ACHN (cell line): ENCODE data around the gene DMTF1.
A peak's percentile ranks its signal among the peaks of the same experiment; 100 is the strongest.

ENCODE experiments used
- DNase-seq: peaks from one replicate; pipeline ENCODE4 v3.0.0-alpha.2; 2015
- in situ Hi-C: cut with HindIII; loops from 2 replicates; pipeline ENCODE4 v1.10.0; 2017; ENCODE audit warnings: low sequenced_read_pairs, low pct_ligation_motif_present, low pct_unique_long_range_greater_than_20kb

Gene DMTF1

DNA sequence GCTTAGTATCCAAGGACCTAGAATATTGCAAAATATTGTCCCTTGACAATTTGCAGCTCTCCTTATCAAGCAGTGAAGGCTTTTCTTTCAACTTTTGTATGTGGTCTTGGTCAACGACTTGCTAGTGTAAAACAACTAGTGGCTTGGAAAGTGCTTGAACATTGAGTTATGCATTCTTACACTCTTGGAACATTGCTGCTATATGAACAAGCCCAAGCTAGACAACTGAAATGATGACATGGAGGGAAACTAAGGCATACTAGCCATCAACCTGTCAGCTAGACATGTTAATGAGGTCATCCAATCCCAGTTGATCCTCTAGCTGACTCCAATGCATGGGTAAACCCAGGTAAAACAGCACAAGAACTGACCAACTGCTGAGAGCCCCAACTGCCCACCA is 12.7 kb upstream of the DMTF1 start:
- no peak for DNase-seq
- in situ Hi-C loops: no loop called here

DNA sequence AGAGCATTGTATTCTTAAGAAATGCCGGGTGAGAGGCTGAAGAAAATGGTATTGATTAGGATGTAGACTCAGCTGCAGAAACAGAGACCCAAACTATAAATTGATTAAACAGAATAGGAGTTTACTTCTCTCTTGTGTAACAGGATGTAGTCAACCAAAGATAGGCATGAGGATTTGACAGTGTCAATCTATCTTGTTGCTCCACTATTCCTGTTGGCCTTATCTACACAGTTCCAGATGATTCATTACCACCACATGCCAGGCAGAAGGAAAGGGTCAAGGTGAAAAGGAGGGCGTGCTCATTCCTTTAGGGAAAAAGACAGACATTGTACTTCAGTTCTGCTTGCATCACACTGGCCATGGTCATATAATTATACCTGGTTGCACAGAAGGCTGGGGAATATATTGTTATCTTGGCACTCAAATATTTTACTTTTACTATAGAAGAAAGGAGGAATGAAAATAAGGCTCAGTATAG is 11.9 kb upstream of the DMTF1 start:
- in situ Hi-C loops: no loop called here
- DNase-seq: no peak

DNA sequence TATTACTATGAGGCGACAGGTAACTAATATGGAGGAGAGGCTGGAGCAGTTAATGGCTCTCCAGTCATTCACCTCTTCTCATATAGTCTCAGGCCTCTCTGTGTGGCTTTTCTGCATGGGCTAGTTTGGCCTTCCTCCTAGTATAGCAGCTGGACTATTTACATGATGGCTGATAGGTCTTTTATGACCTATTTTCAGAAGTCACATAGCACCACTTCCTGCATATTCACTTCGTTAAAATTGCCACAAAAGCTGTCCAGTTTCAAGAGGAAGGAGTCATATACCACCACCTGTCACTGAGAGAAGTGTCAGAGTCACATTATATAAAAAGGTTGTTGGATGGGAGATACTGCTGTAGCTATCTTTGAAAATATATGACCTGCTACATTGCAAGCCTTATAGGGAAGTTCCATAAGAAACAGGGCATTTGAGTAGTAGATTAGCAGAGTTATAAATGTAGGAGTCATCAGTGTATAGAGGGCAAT is 8.0 kb upstream of the DMTF1 start:
- in situ Hi-C loops: no loop called here
- no peak for DNase-seq

DNA sequence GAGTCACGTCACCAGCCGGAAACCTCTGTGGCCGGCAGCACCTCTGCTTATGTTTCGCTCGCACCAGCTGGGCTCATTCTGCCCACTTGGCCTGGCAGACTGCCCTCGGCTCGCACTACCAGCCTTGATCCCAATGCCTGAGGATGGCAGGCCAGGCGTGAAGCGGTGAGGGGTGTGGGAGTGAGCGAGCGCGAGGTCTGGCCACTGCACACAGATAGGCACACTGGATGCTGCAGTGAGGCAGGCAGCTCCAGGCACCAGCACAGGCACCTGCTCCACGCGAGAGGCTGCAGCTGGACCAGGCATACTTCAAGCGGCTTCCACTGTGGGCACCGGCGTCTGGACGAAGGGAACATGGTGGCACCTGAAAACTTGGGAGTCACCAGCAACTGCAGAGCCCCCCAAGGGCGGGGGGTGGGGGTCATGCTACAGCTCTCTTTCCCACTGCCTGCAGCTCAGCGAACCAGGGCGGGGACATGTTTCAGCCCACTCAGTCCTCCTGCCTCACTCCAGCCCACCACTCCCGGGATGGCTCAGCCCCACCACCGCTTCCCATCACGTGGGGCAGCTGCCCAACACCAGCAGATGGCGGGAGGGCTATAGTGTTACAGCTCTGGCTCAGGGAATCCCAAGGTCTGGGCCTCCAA is 5.4 kb upstream of the DMTF1 start:
- in situ Hi-C loops: no loop called here
- DNase-seq: no peak

DNA sequence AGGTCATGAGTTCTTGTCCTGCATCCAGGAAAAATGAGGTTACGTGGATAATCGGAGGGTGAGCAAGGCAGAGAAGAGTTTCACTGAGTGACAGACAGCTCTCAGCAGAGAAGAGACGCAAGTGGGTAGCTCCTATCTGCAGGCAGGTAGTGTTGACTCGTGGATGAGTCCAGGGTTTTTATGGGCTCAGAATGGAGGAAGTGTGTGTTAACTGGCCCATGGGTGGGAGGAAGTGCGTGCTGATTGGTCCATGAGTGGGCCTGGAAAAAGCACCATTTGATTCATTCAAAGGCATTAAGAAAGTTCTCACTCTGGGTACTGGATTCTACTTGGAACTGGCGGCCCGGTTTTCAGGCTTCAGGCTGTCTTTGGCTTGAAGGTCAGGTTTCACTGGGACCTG is 4.8 kb upstream of the DMTF1 start:
- in situ Hi-C loops: no loop called here

DNA sequence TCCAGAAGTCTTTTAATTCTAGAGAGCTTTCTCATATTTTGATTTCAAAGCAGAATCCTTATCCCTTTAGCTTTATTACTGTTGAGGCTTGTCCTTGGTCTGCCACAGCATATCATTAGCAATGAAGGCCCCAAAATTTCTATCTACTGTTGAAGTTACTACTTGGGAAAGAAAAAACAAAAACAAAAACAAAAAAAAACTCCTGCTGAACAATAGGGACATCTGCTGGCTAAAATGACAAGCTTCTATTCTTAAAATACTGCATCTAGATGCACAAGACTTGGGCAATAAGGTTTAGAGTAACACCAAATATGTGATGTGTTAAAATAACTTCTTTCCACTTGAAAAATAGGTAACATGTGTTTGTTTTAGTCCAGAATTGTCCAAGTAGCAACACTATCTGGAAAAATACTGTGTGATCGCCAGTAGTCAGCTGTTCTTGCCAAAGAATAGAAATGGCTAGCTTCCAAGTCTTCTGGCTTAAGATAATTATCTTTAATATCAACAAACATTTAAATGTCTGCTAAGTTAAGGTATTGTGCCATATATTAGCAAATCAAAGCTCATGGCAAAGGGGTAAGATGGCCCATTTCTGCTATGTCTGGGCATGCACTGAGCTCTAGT is 3.8 kb upstream of the DMTF1 start:
- peak; percentile 59 for DNase-seq
- in situ Hi-C loops: no loop called here

More for the DNA sequence above, 4.8 kb upstream of the DMTF1 start:
- no peak for DNase-seq

DNA sequence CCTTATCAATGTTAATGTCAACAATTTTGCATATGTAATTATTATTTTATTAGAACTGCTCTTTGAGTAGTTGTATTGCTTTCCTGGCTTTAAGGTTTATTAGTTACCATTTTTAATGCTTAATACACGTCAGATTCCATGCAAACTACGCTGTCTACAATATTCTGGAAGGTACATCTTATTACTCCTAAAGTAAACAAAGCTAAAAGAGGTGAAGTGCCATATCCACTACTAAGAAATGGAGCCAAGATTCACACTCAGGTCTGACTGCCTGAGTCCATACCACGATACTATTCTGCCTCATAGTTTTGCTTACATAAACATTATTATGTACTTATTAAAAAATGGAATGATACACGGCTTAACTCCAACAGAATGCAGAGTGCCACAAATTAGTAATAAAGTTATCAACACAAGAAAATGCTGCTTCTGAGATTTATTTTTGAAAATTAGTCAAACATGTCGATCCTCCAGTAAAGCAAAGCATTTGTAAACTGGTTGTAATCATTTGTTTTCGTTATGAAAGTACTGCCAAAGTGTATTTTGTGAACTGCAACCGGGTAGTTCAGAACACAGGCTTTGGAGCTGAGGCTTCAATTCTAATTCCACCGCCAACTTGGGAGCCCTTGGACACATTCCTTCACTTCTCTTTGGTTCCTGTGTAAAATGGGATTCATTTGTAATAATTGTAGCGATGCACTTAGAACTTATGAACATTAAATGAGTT is 1.1 kb upstream of the DMTF1 start:
- DNase-seq: peak; percentile 30
- in situ Hi-C loops: loop anchor here (25.0 kb wide), 1 partner anchor 214 kb away; no protein-coding TSS in a partner anchor

GRCh38 chr7:87151729-87152111 is 533 bp upstream of the DMTF1 start:
- in situ Hi-C loops: loop anchor here (25.0 kb wide), 1 partner anchor 214 kb away; no protein-coding TSS in a partner anchor
- DNase-seq: no peak

DNA sequence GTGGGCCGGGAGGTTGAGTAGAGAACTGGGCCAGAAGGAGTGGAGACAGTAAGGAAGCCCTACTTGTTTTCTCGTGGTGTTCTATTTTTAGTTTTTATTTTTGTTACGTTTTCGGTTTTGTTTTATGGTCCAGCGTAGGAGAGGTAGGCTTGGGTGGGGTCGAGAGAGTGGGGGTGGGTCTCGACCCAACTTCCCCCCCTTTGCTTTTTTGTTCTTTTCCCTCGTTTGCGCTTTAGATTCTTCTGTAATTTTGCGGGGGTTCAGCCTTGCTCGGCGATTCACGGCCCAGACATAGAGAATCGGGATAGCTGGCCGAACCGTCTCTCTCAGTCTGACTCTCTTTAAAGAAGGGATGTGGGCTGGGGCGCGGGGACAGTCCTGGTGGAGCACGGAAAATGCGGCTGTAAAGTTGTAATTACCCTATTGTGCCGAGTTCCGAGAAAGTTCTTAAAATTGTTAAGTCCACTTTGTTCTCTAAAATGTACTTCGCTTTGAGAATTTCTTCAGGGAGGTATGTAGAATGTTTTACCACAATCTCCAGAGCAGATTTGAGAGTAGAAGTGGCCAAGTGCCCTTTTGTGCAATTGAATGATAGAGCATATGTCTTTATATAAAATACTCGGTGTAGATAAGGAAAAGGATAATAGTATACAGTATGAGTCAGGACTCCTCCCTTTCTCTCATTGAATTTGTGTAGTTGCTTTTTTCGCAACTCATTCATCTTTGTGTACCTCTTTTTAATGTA is 816 bp downstream of the DMTF1 start:
- in situ Hi-C loops: loop anchor here (25.0 kb wide), 1 partner anchor 216 kb away; no protein-coding TSS in a partner anchor
- peak; percentile 41 for DNase-seq

GRCh38 chr7:87154166-87154565 is 1.9 kb downstream of the DMTF1 start:
- in situ Hi-C loops: loop anchor here (25.0 kb wide), 1 partner anchor 217 kb away; no protein-coding TSS in a partner anchor
- DNase-seq: no peak

DNA sequence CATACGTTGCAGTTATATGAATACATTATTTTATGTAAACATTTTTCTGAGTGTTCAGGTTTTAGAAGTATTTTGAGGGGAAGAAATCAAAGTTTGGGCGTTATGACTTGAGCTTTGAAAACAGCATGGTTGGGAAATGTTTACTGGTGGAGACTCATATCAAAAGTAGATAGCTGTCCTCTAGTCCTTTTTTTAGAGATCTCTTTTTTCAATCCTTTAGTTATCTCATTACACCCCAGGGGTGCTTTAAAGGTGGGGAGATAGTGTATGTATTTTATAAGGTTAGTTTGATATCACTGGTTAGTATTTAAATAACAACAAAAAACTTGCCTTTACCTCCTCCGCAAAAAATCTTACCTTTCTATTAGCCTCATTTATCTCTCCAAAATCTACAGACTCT is 2.3 kb downstream of the DMTF1 start:
- in situ Hi-C loops: loop anchor here (25.0 kb wide), 1 partner anchor 217 kb away; no protein-coding TSS in a partner anchor
- DNase-seq: no peak

- no peak for DNase-seq
- in situ Hi-C loops: loop anchor here (25.0 kb wide), 1 partner anchor 218 kb away; no protein-coding TSS in a partner anchor
Measured at GRCh38 chr7:87155788-87156187, 3.5 kb downstream of the DMTF1 start.

DNA sequence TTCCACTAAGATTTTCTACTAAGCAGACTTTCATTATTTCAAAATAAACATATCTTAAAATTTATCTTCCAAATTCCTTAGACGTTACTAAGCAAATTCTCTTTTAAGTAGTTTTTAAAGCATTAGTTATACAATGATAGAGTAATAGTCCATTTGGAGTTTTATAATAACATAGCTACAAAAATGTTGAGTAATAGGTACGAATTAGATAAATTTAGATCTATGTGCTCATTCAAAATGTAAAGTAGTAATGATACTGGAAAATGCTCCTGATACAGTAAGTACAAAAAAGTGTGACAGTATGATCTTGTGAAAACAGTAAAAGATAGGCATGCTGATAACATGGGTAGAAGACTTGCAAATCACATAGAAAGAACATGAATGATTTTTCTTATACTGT is 4.5 kb downstream of the DMTF1 start:
- DNase-seq: no peak
- in situ Hi-C loops: loop anchor here (25.0 kb wide), 1 partner anchor 219 kb away; no protein-coding TSS in a partner anchor

DNA sequence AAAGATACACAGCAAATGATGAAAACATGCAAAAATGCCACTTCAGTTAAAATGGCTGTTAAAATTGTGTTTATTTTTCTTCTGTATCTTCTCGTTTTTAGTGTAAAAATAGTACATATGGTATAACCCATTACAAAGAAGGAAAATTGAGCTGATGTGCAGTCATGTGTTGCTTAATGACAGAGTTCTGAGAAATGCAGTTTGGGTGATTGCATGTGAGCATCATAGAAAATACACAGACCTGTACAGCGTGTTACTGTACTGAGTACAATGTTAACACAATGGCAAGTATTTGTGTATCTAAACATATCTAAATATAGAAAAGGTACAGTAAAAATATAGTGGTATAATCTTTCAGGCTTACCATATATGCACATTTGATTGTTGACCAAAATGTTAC is 7.3 kb downstream of the DMTF1 start:
- no peak for DNase-seq
- in situ Hi-C loops: loop anchor here (25.0 kb wide), 1 partner anchor 222 kb away; no protein-coding TSS in a partner anchor

- in situ Hi-C loops: loop anchor here (25.0 kb wide), 1 partner anchor 227 kb away; no protein-coding TSS in a partner anchor
- no peak for DNase-seq
Measured at GRCh38 chr7:87164433-87164832, 12.2 kb downstream of the DMTF1 start.

DNA sequence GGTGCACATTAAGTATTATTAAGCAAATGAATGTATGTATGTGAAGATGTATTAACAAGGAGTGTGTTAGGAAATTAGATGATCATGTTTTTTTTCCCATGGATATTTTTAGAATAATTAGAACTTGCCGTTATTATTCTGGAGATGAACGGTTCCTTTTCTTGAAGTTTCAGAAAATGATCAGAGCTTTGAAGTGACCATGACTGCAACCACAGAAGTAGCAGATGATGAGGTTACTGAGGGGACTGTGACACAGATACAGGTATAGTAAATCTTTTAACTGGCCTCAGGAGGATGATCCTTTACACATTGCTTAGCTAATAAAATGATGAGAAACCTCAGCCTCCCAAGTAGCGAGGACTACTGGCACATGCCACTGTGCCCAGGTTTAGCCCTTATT is 18.6 kb downstream of the DMTF1 start:
- no peak for DNase-seq
- in situ Hi-C loops: loop anchor here (25.0 kb wide), 1 partner anchor 234 kb away; no protein-coding TSS in a partner anchor

DNA sequence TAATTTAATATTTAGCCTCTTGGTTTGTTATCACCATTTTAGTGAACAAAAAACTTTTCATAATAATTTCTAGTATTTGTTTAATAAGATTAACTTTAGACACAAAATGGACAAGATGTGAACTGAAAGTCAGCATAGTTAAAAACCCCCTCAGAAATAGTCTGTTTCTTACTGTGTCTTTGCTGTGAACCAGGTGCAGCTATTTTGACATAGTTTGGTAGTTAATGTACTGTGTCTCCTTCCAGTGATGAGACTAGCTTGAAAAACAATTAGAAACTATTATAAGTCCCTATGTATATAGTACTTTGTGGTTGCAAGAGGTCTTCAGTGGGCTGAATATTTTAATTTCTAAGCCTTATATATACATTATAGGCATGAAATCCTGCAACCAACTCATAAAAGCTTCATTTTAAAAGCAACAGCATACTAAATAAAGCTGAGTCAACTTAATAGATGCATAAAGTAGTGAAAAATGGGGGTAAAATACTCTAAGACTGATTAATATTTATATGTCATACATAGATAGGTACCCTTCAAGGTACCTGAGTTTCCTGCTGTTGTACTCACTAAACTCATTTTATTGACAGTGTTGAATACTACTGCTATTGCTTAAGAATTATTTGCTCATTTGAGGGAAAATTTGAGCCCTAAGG is 19.2 kb downstream of the DMTF1 start:
- in situ Hi-C loops: loop anchor here (25.0 kb wide), 1 partner anchor 234 kb away; no protein-coding TSS in a partner anchor
- DNase-seq: no peak

DNA sequence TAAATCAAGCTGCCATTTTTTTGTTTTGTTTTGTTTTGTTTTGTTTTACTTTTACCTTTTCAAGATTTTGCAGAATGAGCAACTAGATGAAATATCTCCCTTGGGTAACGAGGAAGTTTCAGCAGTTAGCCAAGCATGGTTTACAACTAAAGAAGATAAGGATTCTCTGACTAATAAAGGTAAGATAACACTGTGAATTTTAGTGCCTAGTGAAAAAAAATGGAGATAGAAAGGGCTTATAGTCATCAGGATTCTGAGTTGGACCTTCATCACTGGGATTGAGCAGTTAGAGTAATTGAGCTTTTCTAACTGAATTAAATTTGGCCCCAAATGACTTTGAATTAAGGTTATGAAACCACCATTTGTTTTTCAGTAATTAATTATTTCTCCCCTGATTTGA is 21.2 kb downstream of the DMTF1 start:
- DNase-seq: no peak
- in situ Hi-C loops: loop anchor here (25.0 kb wide), 1 partner anchor 236 kb away; no protein-coding TSS in a partner anchor
